Measurements from ENCODE around the gene VAV2.
A peak's percentile ranks its signal among the peaks of the same experiment; 100 is the strongest.
"Not testable (repeated sequence)": the region's sequence is repeated elsewhere in the genome, so short reads cannot be mapped to it uniquely, and the experiment has no call there.

VAV2 gene

GRCh38 chr9:133996531-133997520, 4.7 kb upstream of the VAV2 start:
- no peak for DNase-seq

GRCh38 chr9:133995012-133995896, 3.1 kb upstream of the VAV2 start:
- DNase-seq: peak in 1 of 2 experiments; percentile 49

GRCh38 chr9:133994353-133995011, 2.4 kb upstream of the VAV2 start:
- DNase-seq: peak; percentile 54 to 73

- no peak for DNase-seq
Observed at GRCh38 chr9:133993635-133994253, 1.6 kb upstream of the VAV2 start.

GRCh38 chr9:133992780-133993634, 883 bp upstream of the VAV2 start:
- DNase-seq: peak; percentile 78 to 80

GRCh38 chr9:133991214-133991921, 756 bp downstream of the VAV2 start:
- no peak for DNase-seq

GRCh38 chr9:133990366-133991213, 1.5 kb downstream of the VAV2 start:
- peak in 1 of 2 experiments; percentile 31 for DNase-seq

- DNase-seq: no peak
Observed at GRCh38 chr9:133989625-133990365, 2.3 kb downstream of the VAV2 start.

GRCh38 chr9:133988771-133989170, 3.4 kb downstream of the VAV2 start:
- not testable (repeated sequence) for DNase-seq

- DNase-seq: no peak
Observed at GRCh38 chr9:133987946-133988665, 4.0 kb downstream of the VAV2 start.

- no peak for DNase-seq
Observed at GRCh38 chr9:133987446-133987788, 4.7 kb downstream of the VAV2 start.

GRCh38 chr9:133986774-133987445, 5.2 kb downstream of the VAV2 start:
- no peak for DNase-seq

- DNase-seq: no peak
Observed at GRCh38 chr9:133986061-133986460, 6.1 kb downstream of the VAV2 start.

GRCh38 chr9:133982971-133983720, 9.0 kb downstream of the VAV2 start:
- no peak for DNase-seq

- no peak for DNase-seq
Observed at GRCh38 chr9:133981958-133982681, 10.0 kb downstream of the VAV2 start.

- no peak for DNase-seq
Observed at GRCh38 chr9:133981589-133981957, 10.6 kb downstream of the VAV2 start.
